GM06990 (cell line): Measurements from ENCODE around the gene FER.

ENCODE experiments used
- DNase-seq: peaks from one replicate; pipeline ENCODE4 v3.0.0-alpha.2; 2011; ENCODE audit not compliant: insufficient read length; ENCODE audit errors: extremely low read depth
- H3K27me3 ChIP-seq: replicated peaks from 2 replicates; pipeline ENCODE4 v1.6.0; 2011; ENCODE audit warnings: low read length; ENCODE audit not compliant: control insufficient read depth, insufficient read depth
- H3K36me3 ChIP-seq: 2 replicates; pipeline ENCODE4 v1.5.1; 2011; ENCODE audit warnings: low read length; ENCODE audit not compliant: control insufficient read depth, insufficient read depth
- H3K4me3 ChIP-seq: replicated peaks from 2 replicates; pipeline ENCODE4 v1.5.1; 2011; ENCODE audit warnings: low read depth, mild to moderate bottlenecking, control low read depth, low read length
- CTCF ChIP-seq: IDR thresholded peaks from 2 replicates; pipeline ENCODE4 v1.5.1; 2011; ENCODE audit warnings: low read length, control low read depth, mild to moderate bottlenecking, inconsistent platforms; ENCODE audit not compliant: insufficient read depth, poor library complexity, severe bottlenecking

The FER gene

GRCh38 chr5:109218818-109219217 is 471.1 kb downstream of the FER start:
- TF ChIP-seq CTCF: no peak
- no peak overlapping the region for H3K4me3 ChIP-seq
- no peaks in the 10 kb centered on the region for H3K27me3 ChIP-seq
- DNase-seq: no peak
- no peaks in the 10 kb centered on the region for H3K36me3 ChIP-seq

DNA sequence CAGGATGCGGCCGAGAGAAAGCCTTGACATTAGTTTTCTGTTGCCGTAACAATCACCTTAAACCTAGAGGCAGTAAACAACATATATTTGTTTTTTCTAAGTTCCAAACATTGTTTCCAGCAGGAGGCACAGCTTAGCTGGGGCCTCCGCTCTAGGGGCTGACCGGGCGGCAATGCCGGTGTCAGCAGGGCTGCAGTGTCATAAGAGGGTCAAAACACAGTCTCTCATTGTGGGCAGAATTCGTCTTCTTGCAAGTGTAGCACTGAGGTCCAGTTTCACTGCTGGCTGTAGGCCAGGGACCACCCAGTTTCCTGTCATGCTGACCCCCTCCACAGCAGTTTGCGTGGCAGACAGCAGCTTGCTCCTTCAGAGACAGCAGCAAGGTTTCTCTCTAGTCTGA is 475.8 kb downstream of the FER start:
- Histone ChIP-seq H3K36me3 (no peaks in the 10 kb centered on the region), H3K4me3 (no peak overlapping the region), H3K27me3 (no peaks in the 10 kb centered on the region)
- DNase-seq: no peak
- TF ChIP-seq CTCF: no peak

DNA sequence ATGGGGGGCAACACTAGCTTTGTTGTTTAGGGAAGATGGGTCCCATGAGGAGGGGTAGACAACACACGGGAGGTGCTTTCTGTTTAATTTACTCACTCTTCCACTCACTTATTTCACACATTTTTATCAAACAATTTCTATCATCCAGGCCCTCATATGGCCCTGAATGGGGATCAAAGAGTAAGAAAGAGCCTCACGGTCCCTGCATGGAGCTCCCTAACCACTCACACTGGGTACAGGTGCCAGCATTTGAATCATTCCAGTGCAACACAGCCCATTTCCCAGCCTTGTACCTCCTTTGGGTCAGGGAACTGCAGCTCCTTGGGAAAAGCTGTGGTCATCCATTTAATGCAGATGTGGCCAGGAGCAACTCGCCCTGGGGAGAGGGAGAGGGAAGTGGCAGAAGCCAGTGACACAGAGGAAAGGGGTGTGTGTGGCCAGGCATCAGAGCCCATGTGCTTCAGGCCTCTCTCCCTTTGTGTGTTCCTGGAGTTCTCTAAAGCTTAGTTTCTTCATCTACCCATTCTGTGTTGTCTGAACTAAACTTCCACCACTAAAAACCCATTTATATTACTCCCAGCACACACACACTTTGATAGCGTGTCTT is 476.7 kb downstream of the FER start:
- no peak overlapping the region for H3K4me3 ChIP-seq
- H3K36me3 ChIP-seq: no peaks in the 10 kb centered on the region
- no peak for TF ChIP-seq CTCF
- no peaks in the 10 kb centered on the region for H3K27me3 ChIP-seq
- DNase-seq: no peak

DNA sequence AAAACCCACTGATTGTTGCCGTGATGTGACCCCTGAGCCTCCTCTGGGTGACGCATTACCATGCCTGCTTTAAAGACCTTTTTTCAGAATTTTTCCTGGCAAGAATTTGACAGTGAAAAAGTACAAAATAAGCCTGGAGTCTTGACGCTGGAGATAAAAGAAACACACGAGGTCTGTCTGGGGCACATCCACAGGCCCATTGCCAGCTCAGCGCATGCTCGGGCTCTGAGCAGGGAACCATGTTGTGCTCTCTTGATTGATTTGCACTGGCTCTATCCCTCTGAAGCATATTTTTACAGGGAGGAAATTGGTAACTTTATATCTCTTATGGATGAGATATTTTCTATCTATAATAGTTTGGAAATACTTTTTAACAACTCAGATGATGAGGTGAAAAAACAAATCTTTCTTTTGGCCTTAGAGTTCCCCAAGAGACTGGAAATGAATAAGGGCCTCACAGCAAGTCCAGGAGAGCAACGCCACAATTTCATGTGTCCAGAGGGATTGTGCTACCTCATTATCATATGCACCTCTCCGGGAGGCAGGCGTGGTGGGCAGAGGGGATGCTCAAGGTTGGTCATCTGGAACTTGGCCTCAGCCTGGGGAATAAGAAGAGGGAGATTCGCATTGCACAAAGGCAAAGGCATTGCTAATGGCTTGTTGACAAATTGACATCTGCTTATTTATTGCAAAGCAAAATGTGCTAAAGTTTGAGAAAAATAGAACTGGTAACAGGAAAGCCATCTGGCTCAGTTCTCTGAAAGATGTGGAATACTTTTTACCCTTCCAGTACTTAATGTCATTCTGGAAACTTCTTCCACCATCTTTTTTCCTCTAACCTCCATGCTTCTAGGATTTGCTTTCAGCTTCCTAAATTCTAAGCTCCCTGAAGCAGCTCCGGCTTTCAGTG is 478.3 kb downstream of the FER start:
- no peak for TF ChIP-seq CTCF
- Histone ChIP-seq H3K36me3 (no peaks in the 10 kb centered on the region), H3K27me3 (no peaks in the 10 kb centered on the region), H3K4me3 (no peak overlapping the region)
- DNase-seq: no peak

DNA sequence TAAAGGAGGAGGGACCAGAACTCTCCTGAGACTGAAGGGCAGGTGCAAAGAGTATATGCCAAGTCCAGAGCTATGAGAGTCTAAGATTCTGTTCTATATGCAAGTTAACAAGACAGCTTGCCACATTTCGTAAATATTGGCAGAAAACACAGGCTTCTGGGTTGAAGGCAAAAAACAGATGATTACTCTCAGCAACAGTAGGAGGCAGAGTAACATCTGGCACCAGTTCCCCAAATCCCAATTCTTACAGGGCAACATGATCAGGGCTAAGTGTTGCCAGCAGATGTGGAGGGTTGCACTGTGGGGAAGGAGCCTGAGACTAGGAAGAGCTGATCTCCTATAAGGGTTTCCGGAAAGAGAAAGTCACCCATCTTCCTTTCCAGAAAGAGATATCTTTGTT is 482.7 kb downstream of the FER start:
- Histone ChIP-seq H3K27me3 (no peaks in the 10 kb centered on the region), H3K36me3 (no peaks in the 10 kb centered on the region), H3K4me3 (no peak overlapping the region)
- no peak for DNase-seq
- no peak for TF ChIP-seq CTCF
